Testis (tissue), 3 donors: ENCODE data around the gene CDH2. TPM values are rescaled to one million over a fixed set of nuclear protein-coding genes. Genes with fewer than 3 reads are reported as not detected.

Experiments
- DNase-seq: peaks from one replicate; pipeline ENCODE4 v3.0.0-alpha.2; 2019
- H3K27ac ChIP-seq, 2 donors: fragments of 200-600 bp; sonication (generic); one replicate each; pipeline ENCODE4 v1.5.1; 2019
- H3K27me3 ChIP-seq: fragments of 200-600 bp; sonication (generic); one replicate; pipeline ENCODE4 v1.5.1; 2019
- H3K36me3 ChIP-seq: fragments of 200-600 bp; sonication (generic); one replicate; pipeline ENCODE4 v1.5.1; 2017; ENCODE audit warnings: low read depth; ENCODE audit errors: missing control alignments
- H3K4me1 ChIP-seq: fragments of 200-600 bp; sonication (generic); one replicate; pipeline ENCODE4 v1.5.1; 2019
- H3K4me3 ChIP-seq, 2 donors: fragments of 200-600 bp; sonication (generic); one replicate each; pipeline ENCODE4 v1.5.1; 2017 to 2019
- H3K9me3 ChIP-seq: fragments of 200-600 bp; sonication (generic); one replicate; pipeline ENCODE4 v1.5.1; 2017
- CTCF ChIP-seq, 3 experiments: fragments of 450-650 bp in 2 of 3; fragments of 200-600 bp in 1 of 3; sonication (generic) in 1 of 3; IDR thresholded peaks; one replicate each; pipeline ENCODE4 v1.5.1; 2016 to 2019; ENCODE audit warnings: antibody characterized with exemption in 3 of 3, mild to moderate bottlenecking in 2 of 3, moderate library complexity in 1 of 3
- POLR2A ChIP-seq: fragments of 450-650 bp; IDR thresholded peaks from one replicate; pipeline ENCODE4 v1.6.1; 2017; ENCODE audit warnings: antibody characterized with exemption, mild to moderate bottlenecking, moderate library complexity
- WGBS, 2 donors: methylation state at CpG; one replicate each; pipeline ENCODE4 v1.1.5; 2018; 5-methylcytosine and 5-hydroxymethylcytosine counted together
- intact Hi-C: fragments of 100-400 bp; cut with DNase I; formaldehyde crosslinking; loops from one replicate; pipeline ENCODE4 v1.15.1; 2023; ENCODE audit warnings: low total_unique reads
- polyA plus RNA-seq: library from polyadenylated mRNA; stranded (reverse); fragments of 350-450 nt; fragmentation: Illumina TruSeq; extraction: RNeasy Lipid Tissue Mini Kit (QIAGEN cat#74804); gene quantifications from one replicate; pipeline ENCODE4 v1.2.3, GENCODE V29; 2014; ENCODE audit warnings: low read depth, low replicate concordance; ENCODE audit not compliant: insufficient read depth
- total RNA-seq, 2 donors: library from RNA; depleted of rRNA; stranded (reverse); fragments of >200 nt; gene quantifications; one replicate each; pipeline ENCODE4 v1.2.3, GENCODE V29; 2016

Gene CDH2
- total and polyA plus RNA-seq, 3 donors from 2014 or later = 98.6 to 165 (median 128) TPM

GRCh38 chr18:28059861-28060260 is 117.1 kb downstream of the CDH2 start:
- DNase-seq = no peak
- Histone ChIP-seq H3K4me1 (no peaks in the 10 kb centered on the region), H3K36me3 (no peaks in the 10 kb centered on the region), H3K27me3 (no peaks in the 10 kb centered on the region), H3K4me3 (no peak overlapping the region), H3K27ac (no peak overlapping the region), H3K9me3 (no peaks in the 10 kb centered on the region)
- 93 to 95% methylated on average over 3 of the region's 3 CpGs for WGBS, 2 donors
- TF ChIP-seq CTCF (IDR thresholded peaks at IDR 0.05) (no peak), POLR2A (no peak)
- intact Hi-C loops = no loop called here

- Histone ChIP-seq H3K27ac (no peak overlapping the region), H3K4me3 (no peak overlapping the region), H3K4me1 (peaks cover 4% of the 10 kb centered on the region), H3K36me3 (no peaks in the 10 kb centered on the region), H3K27me3 (no peaks in the 10 kb centered on the region), H3K9me3 (no peaks in the 10 kb centered on the region)
- intact Hi-C loops = no loop called here
- TF ChIP-seq CTCF (IDR thresholded peaks at IDR 0.05) (no peak), POLR2A (no peak)
- no peak for DNase-seq
Measured at GRCh38 chr18:28050545-28050944, 126.4 kb downstream of the CDH2 start.

GRCh38 chr18:28048612-28049011 is 128.3 kb downstream of the CDH2 start:
- no peak overlapping the region for H3K4me3 ChIP-seq
- no peaks in the 10 kb centered on the region for H3K36me3 ChIP-seq
- intact Hi-C loops = no loop called here
- no peaks in the 10 kb centered on the region for H3K9me3 ChIP-seq
- no peak for TF ChIP-seq CTCF (IDR thresholded peaks at IDR 0.05)
- no peak for TF ChIP-seq POLR2A
- no peak for DNase-seq
- WGBS, 2 donors = 71 to 72% methylated on average over 2 of the region's 2 CpGs
- no peaks in the 10 kb centered on the region for H3K27me3 ChIP-seq
- no peak overlapping the region for H3K27ac ChIP-seq
- H3K4me1 ChIP-seq = peaks cover 4% of the 10 kb centered on the region

GRCh38 chr18:28045880-28046279 is 131.1 kb downstream of the CDH2 start:
- DNase-seq = no peak
- Histone ChIP-seq H3K9me3 (no peaks in the 10 kb centered on the region), H3K4me1 (peaks cover 4% of the 10 kb centered on the region), H3K27ac (no peak overlapping the region), H3K36me3 (no peaks in the 10 kb centered on the region), H3K27me3 (no peaks in the 10 kb centered on the region), H3K4me3 (no peak overlapping the region)
- intact Hi-C loops = no loop called here
- 69 to 75% methylated on average over 3 of the region's 3 CpGs for WGBS, 2 donors
- TF ChIP-seq CTCF (IDR thresholded peaks at IDR 0.05) = no peak
- TF ChIP-seq POLR2A = no peak

- Histone ChIP-seq H3K4me3 (no peak overlapping the region), H3K27me3 (no peaks in the 10 kb centered on the region), H3K9me3 (no peaks in the 10 kb centered on the region), H3K36me3 (no peaks in the 10 kb centered on the region), H3K4me1 (peaks cover 4% of the 10 kb centered on the region), H3K27ac (no peak overlapping the region)
- no peak for DNase-seq
- intact Hi-C loops = no loop called here
- WGBS, 2 donors = 58 to 66% methylated on average over 3 of the region's 3 CpGs
- TF ChIP-seq POLR2A (no peak), CTCF (IDR thresholded peaks at IDR 0.05) (no peak)
Measured at GRCh38 chr18:28045176-28045810, 131.6 kb downstream of the CDH2 start.
